Loucy (cell line): ENCODE results near the gene NLGN4X.

Experiments
- H2AFZ ChIP-seq: fragments of 200-600 bp; sonication (generic); 2 replicates; pipeline ENCODE4 v1.6.0; 2016; ENCODE audit warnings: antibody characterized with exemption, mild to moderate bottlenecking, low read length, moderate library complexity
- H3F3A ChIP-seq: fragments of 200-600 bp; 2 replicates; pipeline ENCODE4 v1.6.0; 2016; ENCODE audit warnings: antibody characterized with exemption, low read depth, mild to moderate bottlenecking
- H3K27me3 ChIP-seq: fragments of 200-600 bp; sonication (generic); 2 replicates; pipeline ENCODE4 v1.6.1; 2014; ENCODE audit warnings: low read length, mild to moderate bottlenecking; ENCODE audit not compliant: insufficient read depth, poor library complexity, severe bottlenecking
- H3K36me3 ChIP-seq: fragments of 200-600 bp; sonication (generic); 2 replicates; pipeline ENCODE4 v1.6.1; 2016; ENCODE audit warnings: low read length; ENCODE audit not compliant: insufficient read depth
- H3K4me1 ChIP-seq: fragments of 200-600 bp; sonication (generic); 2 replicates; pipeline ENCODE4 v1.5.1; 2014; ENCODE audit warnings: low read length, mild to moderate bottlenecking; ENCODE audit not compliant: insufficient read depth, poor library complexity, severe bottlenecking
- H3K4me2 ChIP-seq: fragments of 200-600 bp; sonication (generic); 2 replicates; pipeline ENCODE4 v1.6.0; 2014; ENCODE audit warnings: antibody characterized with exemption, low read length, low read depth, mild to moderate bottlenecking; ENCODE audit not compliant: poor library complexity, severe bottlenecking
- H3K4me3 ChIP-seq: fragments of 200-600 bp; sonication (generic); 2 replicates; pipeline ENCODE4 v1.5.1; 2014; ENCODE audit warnings: low read length, mild to moderate bottlenecking, mixed read lengths; ENCODE audit not compliant: poor library complexity, severe bottlenecking
- H3K79me2 ChIP-seq: fragments of 200-600 bp; sonication (generic); 2 replicates; pipeline ENCODE4 v1.6.1; 2014; ENCODE audit warnings: low read length; ENCODE audit not compliant: insufficient read depth
- H3K9ac ChIP-seq: fragments of 200-600 bp; sonication (generic); 2 replicates; pipeline ENCODE4 v1.6.0; 2014; ENCODE audit warnings: mild to moderate bottlenecking, low read depth, low read length, moderate library complexity; ENCODE audit not compliant: poor library complexity, severe bottlenecking
- H3K9me2 ChIP-seq: fragments of 200-600 bp; sonication (generic); replicated peaks from 2 replicates; pipeline ENCODE4 v1.6.1; 2016; ENCODE audit warnings: low read depth, low read length, mixed read lengths
- H3K9me3 ChIP-seq: fragments of 200-600 bp; sonication (generic); 2 replicates; pipeline ENCODE4 v1.6.1; 2014; ENCODE audit warnings: mild to moderate bottlenecking, antibody characterized with exemption, low read length, low read depth; ENCODE audit not compliant: insufficient read depth
- H4K20me1 ChIP-seq: fragments of 200-600 bp; sonication (generic); 2 replicates; pipeline ENCODE4 v1.6.0; 2014; ENCODE audit warnings: antibody characterized with exemption, low read length, mild to moderate bottlenecking; ENCODE audit not compliant: insufficient read depth, poor library complexity, severe bottlenecking
- CTCF ChIP-seq: fragments of 200-600 bp; sonication (generic); conservative IDR thresholded peaks from 2 replicates; pipeline ENCODE4 v1.5.1; 2014; ENCODE audit warnings: mild to moderate bottlenecking, antibody characterized with exemption, low read length
- EZH2phosphoT487 ChIP-seq: fragments of 200-600 bp; IDR thresholded peaks from 2 replicates; pipeline ENCODE4 v1.6.1; 2018; ENCODE audit warnings: antibody characterized with exemption, mild to moderate bottlenecking, moderate library complexity, borderline replicate concordance

Gene NLGN4X

GRCh38 chrX:6187256-6187655 lies 41.4 kb downstream of the NLGN4X start:
- Histone ChIP-seq H3K79me2 (no peaks in the 10 kb centered on the region), H3K36me3 (no peaks in the 10 kb centered on the region; the same call in 1 of the 2 replicates), H3K4me2 (no peak overlapping the region), H4K20me1 (no peaks in the 10 kb centered on the region), H3K4me3 (no peak overlapping the region), H3K4me1 (no peaks in the 10 kb centered on the region), H3F3A (no peaks in the 10 kb centered on the region), H2AFZ (no peak overlapping the region), H3K27me3 (no peaks in the 10 kb centered on the region), H3K9me2 (no peaks in the 10 kb centered on the region), H3K9me3 (no peaks in the 10 kb centered on the region), H3K9ac (no peak overlapping the region)
- TF ChIP-seq EZH2phosphoT487 (no peak), CTCF (no peak)

- Histone ChIP-seq H3K79me2 (no peaks in the 10 kb centered on the region), H3K4me2 (no peak overlapping the region), H4K20me1 (no peaks in the 10 kb centered on the region)
Observed at GRCh38 chrX:6184900-6185515, 43.7 kb downstream of the NLGN4X start.

GRCh38 chrX:6175914-6176313 lies 52.8 kb downstream of the NLGN4X start:
- no peaks in the 10 kb centered on the region for H3K36me3 ChIP-seq
- no peak overlapping the region for H3K4me2 ChIP-seq
- H3K79me2 ChIP-seq: peaks cover 10% of the 10 kb centered on the region; the same call in 1 of the 2 replicates
- no peak overlapping the region for H2AFZ ChIP-seq
- no peaks in the 10 kb centered on the region for H3K4me1 ChIP-seq
- no peaks in the 10 kb centered on the region for H3K27me3 ChIP-seq
- H4K20me1 ChIP-seq: no peaks in the 10 kb centered on the region
- H3K4me3 ChIP-seq: no peak overlapping the region
- H3F3A ChIP-seq: no peaks in the 10 kb centered on the region
- TF ChIP-seq EZH2phosphoT487 (no peak), CTCF (no peak)
- H3K9ac ChIP-seq: no peak overlapping the region
- H3K9me2 ChIP-seq: no peaks in the 10 kb centered on the region
- H3K9me3 ChIP-seq: no peaks in the 10 kb centered on the region

More at GRCh38 chrX:6184900-6185515, 43.7 kb downstream of the NLGN4X start:
- H3K36me3 ChIP-seq: no peaks in the 10 kb centered on the region
- H3F3A ChIP-seq: no peaks in the 10 kb centered on the region
- H3K27me3 ChIP-seq: no peaks in the 10 kb centered on the region
- no peak overlapping the region for H3K4me3 ChIP-seq
- TF ChIP-seq CTCF: no peak
- no peak for TF ChIP-seq EZH2phosphoT487
- H3K9me3 ChIP-seq: no peaks in the 10 kb centered on the region
- H3K9me2 ChIP-seq: no peaks in the 10 kb centered on the region
- no peak overlapping the region for H3K9ac ChIP-seq
- H3K4me1 ChIP-seq: no peaks in the 10 kb centered on the region
- H2AFZ ChIP-seq: no peak overlapping the region
